ENCODE measurements around the gene MERTK. TPM values are rescaled to one million over a fixed set of nuclear protein-coding genes. Genes with fewer than 3 reads are reported as not detected.

Gene MERTK
- total and polyA plus RNA-seq, 2 donors (not counting 1 experiment from before 2014, with no cell fraction given): 0.04 to 0.34 TPM

DNA sequence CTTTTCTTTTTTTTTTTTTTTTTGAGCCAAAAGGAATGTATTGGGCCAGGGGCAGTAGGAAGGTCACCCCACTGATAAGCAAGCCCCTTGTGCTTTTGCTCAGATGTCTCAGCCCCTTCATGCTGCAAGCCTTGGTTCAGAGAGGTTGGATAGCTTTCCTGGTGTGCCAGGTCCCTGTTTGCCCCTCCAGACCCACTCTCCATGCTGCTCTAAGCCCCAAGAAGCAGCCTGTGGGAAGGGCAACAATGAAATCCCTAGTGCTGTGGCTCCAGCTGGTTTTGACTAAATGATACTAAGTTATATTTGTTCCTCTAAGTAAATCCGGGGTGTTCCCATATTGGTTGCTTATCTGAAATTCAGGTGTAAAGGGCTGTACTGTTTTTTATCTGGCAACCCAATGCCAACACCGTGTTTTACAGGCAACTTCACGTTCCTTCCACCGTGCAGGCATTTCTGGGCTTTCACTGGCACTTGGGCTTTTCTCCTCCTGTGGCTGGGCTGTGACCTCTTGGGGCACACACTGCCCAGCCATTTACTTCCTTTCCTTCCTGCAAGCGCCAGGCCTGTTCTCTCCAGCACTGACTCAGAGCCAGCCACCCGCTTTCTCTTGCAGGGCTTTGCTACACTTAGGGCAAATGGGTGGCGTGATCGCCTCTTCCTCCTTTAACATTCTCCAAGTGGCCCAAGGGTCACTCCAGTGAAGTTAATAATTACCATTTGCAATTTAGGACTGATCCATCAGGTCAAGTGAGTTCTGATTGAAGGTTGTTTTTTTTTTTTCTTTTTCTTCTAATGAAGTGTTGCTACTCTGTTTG, 21.6 kb downstream of the MERTK start:
- ATAC-seq (ENCODE audit: low read depth) (no peak), DNase-seq (no peak)
- ChIA-PET POLR2A (no interaction called here), CTCF (interaction anchor here (0.8 kb wide), 1 partner anchor 12 kb away, joined by 3 read pairs; no protein-coding TSS in a partner anchor)
- H3K27ac Mint-ChIP-seq: no peak overlapping the region
- Histone ChIP-seq H3K27me3 (replicated peaks in 1 of 4; ENCODE audit: control extremely low read depth in 1 of 4, control insufficient read depth in 3 of 4, insufficient read depth in 4 of 4, low read length in 3 of 4) (peaks cover 0 to 3% (median 0%) of the 10 kb centered on the region in 4 experiments), H3K9ac (ENCODE audit: low read length) (no peak overlapping the region), H3K4me3 (ENCODE audit: control extremely low read depth in 1 of 5, extremely low read depth in 1 of 5, insufficient read depth in 1 of 5, low read depth in 2 of 5, low read length in 4 of 5) (no peak overlapping the region), H3K4me2 (replicated peaks; ENCODE audit: low read depth, low read length, poor library complexity, severe bottlenecking) (no peak overlapping the region), H3K36me3 (replicated peaks in 1 of 2; ENCODE audit: control extremely low read depth in 1 of 2, control insufficient read depth in 1 of 2, extremely low read depth in 1 of 2, insufficient read depth in 2 of 2, low read length in 1 of 2) (no peaks in the 10 kb centered on the region), H3K27ac (ENCODE audit: low read length in 2 of 2) (no peak overlapping the region), H3K4me1 (ENCODE audit: control insufficient read depth in 2 of 2, insufficient read depth in 2 of 2, low read length in 2 of 2) (no peaks in the 10 kb centered on the region), H3K9me3 (ENCODE audit: control extremely low read depth in 1 of 3, control insufficient read depth in 2 of 3, insufficient read depth in 1 of 3, low read length in 2 of 3) (no peaks in the 10 kb centered on the region), H2AFZ (ENCODE audit: insufficient read depth, low read depth, low read length, poor library complexity, severe bottlenecking) (no peak overlapping the region), H3K79me2 (ENCODE audit: control insufficient read depth, insufficient read depth, low read length) (no peaks in the 10 kb centered on the region), H4K20me1 (ENCODE audit: control insufficient read depth, insufficient read depth, low read length, poor library complexity, severe bottlenecking) (no peaks in the 10 kb centered on the region)
- peaks cover 5% of the 10 kb centered on the region for H3K27me3 Mint-ChIP-seq
- H3K4me1 Mint-ChIP-seq: no peaks in the 10 kb centered on the region
- TF ChIP-seq CTCF (IDR thresholded peaks at IDR 0.05) (no peak), EZH2 (IDR thresholded peaks at IDR 0.05; ENCODE audit: borderline replicate concordance, insufficient read depth, low read depth, low read length, poor library complexity, severe bottlenecking) (no peak)
- H3K4me3 Mint-ChIP-seq: no peak overlapping the region
- WGBS (ENCODE audit: insufficient coverage): 97% methylated on average over 8 of the region's 8 CpGs
- intact Hi-C loops (cut with micrococcal nuclease): no loop called here
- no peaks in the 10 kb centered on the region for H3K9me3 Mint-ChIP-seq (ENCODE audit: insufficient read depth)

- Histone ChIP-seq H3K9me3 (ENCODE audit: control extremely low read depth in 1 of 3, control insufficient read depth in 2 of 3, insufficient read depth in 1 of 3, low read length in 2 of 3) (no peaks in the 10 kb centered on the region), H3K9ac (ENCODE audit: low read length) (no peak overlapping the region), H3K36me3 (replicated peaks in 1 of 2; ENCODE audit: control extremely low read depth in 1 of 2, control insufficient read depth in 1 of 2, extremely low read depth in 1 of 2, insufficient read depth in 2 of 2, low read length in 1 of 2) (no peaks in the 10 kb centered on the region), H3K4me2 (replicated peaks; ENCODE audit: low read depth, low read length, poor library complexity, severe bottlenecking) (no peak overlapping the region), H3K27me3 (replicated peaks in 1 of 4; ENCODE audit: control extremely low read depth in 1 of 4, control insufficient read depth in 3 of 4, insufficient read depth in 4 of 4, low read length in 3 of 4) (peaks cover 0 to 3% (median 0%) of the 10 kb centered on the region in 4 experiments), H3K4me3 (ENCODE audit: control extremely low read depth in 1 of 5, extremely low read depth in 1 of 5, insufficient read depth in 1 of 5, low read depth in 2 of 5, low read length in 4 of 5) (no peak overlapping the region), H4K20me1 (ENCODE audit: control insufficient read depth, insufficient read depth, low read length, poor library complexity, severe bottlenecking) (no peaks in the 10 kb centered on the region), H3K27ac (ENCODE audit: low read length in 2 of 2) (no peak overlapping the region), H3K4me1 (ENCODE audit: control insufficient read depth in 2 of 2, insufficient read depth in 2 of 2, low read length in 2 of 2) (no peaks in the 10 kb centered on the region), H2AFZ (ENCODE audit: insufficient read depth, low read depth, low read length, poor library complexity, severe bottlenecking) (no peak overlapping the region), H3K79me2 (ENCODE audit: control insufficient read depth, insufficient read depth, low read length) (no peaks in the 10 kb centered on the region)
- Mint-ChIP-seq H3K9me3 (ENCODE audit: insufficient read depth) (no peaks in the 10 kb centered on the region), H3K4me1 (no peaks in the 10 kb centered on the region), H3K4me3 (no peak overlapping the region), H3K27ac (no peak overlapping the region), H3K27me3 (peaks cover 5% of the 10 kb centered on the region)
- ATAC-seq (ENCODE audit: low read depth) (no peak), DNase-seq (no peak)
- no peak for TF ChIP-seq CTCF (IDR thresholded peaks at IDR 0.05)
- TF ChIP-seq EZH2 (IDR thresholded peaks at IDR 0.05; ENCODE audit: borderline replicate concordance, insufficient read depth, low read depth, low read length, poor library complexity, severe bottlenecking): no peak
- intact Hi-C loops (cut with micrococcal nuclease): no loop called here
- 100% methylated on average over 2 of the region's 4 CpGs for WGBS (ENCODE audit: insufficient coverage)
- ChIA-PET POLR2A (no interaction called here), CTCF (no interaction called here)
These were observed 24.9 kb downstream of the MERTK start for GRCh38 chr2:111923276-111923804.
